ENCODE measurements around the gene IRF8.

Gene IRF8

DNA sequence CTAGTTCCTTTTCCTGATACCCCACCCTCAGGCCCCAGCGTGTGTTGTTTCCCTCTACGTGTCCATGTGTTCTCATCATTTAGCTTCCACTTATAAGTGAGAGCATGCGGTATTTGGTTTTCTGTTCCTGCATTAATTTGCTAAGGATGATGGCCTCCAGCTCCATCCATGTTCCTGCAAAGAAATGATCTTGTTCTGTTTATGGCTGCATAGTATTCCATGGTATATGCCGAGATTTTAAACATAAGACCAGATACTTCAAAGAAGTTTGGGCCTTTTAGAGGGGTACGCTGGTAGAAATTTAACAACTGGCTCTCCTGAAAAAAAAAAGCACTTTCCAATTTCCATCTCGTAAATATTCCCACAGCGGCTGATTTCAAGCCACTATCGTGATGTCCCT is 59.8 kb downstream of the IRF8 start:
- DNase-seq (ENCODE audit: low read depth in 2 of 2), result no peak

DNA sequence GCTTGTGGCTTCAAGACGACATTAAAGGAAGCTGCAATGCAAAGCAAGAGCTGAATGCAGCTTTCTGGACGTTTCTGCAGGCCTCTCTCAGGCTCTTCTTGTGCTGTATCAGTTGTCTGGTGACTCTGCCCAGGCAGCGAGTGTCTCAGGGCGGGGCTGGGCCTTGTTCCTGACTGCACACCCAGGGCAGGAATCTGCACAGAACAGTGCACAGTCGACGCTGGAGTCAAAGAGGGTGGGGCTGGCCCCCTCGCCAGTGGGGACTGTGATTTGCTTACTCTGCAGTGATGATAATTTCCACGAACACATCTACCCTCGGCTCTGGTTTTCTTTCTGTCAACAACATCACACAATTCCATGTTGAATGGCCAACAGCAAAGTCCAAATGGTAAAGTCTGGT is 60.7 kb downstream of the IRF8 start:
- DNase-seq (ENCODE audit: low read depth in 2 of 2), result no peak

DNA sequence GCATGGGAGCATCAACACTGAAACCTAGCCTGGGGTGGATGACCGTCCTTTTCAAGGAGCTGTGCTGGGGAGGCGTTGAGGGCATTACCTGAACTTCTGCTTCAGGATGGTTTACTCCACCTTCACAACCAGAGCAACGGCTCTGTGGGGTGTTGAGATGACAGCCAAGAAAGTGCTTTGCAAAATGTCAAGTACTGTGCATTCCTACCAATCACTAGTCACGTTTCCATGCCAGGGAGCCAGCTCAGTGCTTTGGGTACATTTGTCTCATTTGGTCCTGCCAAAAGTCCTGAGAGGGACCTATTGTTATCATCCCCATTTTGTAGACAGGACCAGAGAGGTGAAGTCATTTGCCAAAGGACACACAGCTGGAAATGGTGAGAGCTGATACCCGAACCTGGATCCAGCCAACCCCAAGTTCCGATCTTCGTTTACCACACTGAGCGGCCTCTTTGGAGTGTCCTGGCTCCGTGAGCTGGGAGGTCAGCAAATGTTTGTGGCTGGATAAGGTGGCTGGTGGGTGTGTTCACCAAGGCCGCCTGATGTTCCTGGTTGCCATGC is 61.6 kb downstream of the IRF8 start:
- no peak for DNase-seq (ENCODE audit: low read depth in 2 of 2)

DNA sequence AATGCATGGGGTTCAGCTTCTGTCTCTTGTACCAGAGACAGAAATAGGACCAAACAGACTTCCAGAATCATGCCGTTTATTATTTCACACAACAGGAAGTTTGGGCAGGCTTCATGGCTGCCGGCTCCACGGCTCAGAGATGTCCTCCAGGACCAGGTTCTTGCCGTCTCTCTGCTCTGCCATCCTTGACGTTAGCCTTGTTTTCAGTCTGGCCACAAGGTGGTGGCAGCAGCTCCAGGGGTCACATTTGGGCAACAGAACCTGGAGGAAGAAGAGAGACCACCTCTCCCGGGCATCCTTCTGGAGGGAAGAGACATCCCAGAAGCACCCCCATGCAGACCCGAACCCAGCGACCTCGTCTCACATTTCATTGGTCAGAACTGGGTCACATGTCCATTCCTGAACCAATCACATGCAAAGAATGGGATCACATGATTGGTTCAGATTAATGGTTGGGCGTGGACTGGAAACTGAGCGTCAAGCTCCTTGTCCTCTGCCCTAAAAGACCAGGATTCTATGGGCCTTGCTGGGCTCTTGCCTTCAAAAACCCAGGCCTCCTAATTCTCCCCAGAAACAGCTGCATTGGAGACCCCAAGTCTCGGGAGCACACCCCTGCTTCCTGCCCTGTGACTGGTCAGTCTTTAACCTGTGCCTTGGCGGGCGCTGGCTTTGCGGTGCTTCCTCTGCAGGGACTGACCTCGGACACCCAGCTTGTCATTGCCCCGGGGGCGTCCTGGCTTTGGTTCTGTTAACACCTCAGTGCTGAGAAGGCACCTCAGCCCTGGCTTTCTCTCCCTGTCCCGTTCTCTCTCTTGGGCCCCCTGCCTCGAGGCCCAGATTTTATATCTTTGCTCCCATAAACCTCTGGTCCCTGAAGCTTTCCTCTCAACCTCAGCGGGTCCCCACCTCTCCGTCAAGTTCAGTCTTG is 63.3 kb downstream of the IRF8 start:
- DNase-seq (ENCODE audit: low read depth in 2 of 2), result no peak

DNA sequence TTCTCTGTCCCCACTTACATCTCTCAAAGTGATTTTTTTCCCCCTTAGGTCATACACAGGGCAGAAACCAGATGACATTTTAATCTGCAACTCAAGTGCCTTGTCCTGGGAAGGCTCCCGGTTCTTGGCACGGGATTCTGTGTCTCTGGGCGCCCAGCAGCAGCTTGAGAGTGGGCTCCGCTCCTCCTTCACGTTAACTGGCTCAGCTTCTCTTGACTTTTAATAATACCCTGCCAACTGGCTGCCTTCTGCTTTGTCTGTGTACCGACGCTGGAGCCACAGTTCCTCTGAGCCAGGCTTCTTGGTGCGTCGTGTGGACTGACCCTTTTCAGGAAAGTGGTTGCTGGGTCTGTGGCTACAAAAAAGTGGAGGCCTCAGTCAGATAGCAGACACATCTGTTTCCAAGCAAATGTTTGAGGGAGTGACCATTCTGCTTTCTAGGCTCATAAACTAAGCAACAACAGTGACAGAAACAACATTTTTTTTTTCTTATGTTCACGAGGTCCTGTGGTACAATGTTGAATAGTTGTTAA is 64.9 kb downstream of the IRF8 start:
- no peak for DNase-seq (ENCODE audit: low read depth in 2 of 2)

DNA sequence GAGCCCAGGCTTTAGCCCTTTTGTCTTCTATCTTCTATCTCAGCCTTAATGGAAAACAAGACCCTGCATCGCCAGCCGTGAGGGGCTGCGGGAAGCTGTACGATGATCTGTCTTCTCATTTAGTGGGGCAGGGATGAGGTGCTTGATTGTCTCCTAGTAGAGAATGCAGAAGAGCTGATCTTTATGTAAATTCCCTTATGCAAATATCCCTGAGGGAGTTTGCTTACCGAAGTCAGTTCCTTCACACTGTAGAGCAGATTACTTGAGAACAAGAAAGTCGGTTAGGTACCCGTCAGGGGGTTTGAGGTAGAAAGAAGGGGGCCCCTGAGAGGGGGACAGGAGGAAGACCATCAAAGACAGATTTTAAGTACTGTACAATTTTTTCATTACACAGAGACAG is 66.2 kb downstream of the IRF8 start:
- no peak for DNase-seq (ENCODE audit: low read depth in 2 of 2)

GRCh38 chr16:85967111-85967510 is 68.1 kb downstream of the IRF8 start:
- DNase-seq (ENCODE audit: low read depth in 2 of 2), result no peak

DNA sequence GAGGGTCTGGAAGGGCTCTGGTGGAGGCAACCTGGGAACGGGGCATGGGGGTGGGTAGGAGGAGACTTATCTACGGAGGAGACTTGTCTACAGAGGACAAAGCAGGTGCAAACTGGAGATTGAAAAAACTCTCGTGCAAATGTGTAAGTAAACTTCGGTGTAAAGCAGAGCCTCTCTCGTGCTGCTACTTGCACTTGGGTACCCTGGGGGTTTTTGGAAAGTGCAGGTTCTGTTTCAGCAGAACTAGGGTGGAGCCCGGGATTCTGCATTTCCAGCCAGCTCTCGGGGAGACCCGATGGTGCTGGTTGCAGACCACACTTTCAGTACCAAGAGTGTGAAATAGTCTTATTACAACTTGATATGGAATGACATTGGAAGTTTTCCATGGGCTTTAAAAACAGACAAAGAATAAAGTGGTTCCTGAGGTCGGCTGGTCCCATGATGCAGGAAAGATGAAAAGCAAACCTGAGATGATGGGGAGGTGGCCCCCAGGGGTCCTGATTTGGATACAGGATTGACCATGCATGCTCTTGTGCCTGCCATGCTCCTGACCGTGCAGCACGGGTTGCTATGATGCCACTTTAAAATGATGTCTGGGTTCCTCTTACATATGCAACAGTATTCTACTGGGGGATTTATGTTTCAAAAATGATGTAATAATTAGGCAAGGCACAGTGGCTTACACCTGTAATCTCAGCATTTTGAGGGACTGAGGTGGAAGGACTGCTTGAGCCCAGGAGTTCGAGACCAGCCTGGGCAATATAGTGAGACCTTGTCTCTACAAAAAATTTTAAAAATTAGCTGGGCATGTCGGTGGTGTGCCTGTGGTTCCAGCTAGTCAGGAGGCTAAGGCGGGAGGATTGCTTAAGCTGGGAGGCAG is 69.3 kb downstream of the IRF8 start:
- DNase-seq (ENCODE audit: low read depth in 2 of 2), result no peak

DNA sequence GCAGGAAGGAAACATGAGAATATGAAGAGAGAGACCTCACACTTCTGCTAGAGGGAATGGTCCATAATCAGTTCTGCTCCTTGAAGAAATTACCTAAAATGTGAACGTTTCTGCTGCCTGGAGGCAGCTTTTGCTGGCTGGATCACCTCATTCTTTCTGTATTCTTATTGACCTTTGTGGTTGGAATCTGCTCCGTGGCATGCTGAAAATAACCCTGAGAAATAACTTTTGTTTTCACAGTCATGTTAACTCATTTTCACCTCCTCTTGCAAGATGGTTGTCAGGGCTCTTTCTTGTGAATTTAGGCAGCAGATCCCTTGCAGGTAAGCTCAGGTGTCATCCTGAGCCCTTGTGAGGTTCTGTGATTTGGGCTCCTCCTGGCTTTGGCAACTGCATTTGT is 70.2 kb downstream of the IRF8 start:
- no peak for DNase-seq (ENCODE audit: low read depth in 2 of 2)

- no peak for DNase-seq (ENCODE audit: low read depth in 2 of 2)
Measured at GRCh38 chr16:85969591-85969990, 70.6 kb downstream of the IRF8 start.

DNA sequence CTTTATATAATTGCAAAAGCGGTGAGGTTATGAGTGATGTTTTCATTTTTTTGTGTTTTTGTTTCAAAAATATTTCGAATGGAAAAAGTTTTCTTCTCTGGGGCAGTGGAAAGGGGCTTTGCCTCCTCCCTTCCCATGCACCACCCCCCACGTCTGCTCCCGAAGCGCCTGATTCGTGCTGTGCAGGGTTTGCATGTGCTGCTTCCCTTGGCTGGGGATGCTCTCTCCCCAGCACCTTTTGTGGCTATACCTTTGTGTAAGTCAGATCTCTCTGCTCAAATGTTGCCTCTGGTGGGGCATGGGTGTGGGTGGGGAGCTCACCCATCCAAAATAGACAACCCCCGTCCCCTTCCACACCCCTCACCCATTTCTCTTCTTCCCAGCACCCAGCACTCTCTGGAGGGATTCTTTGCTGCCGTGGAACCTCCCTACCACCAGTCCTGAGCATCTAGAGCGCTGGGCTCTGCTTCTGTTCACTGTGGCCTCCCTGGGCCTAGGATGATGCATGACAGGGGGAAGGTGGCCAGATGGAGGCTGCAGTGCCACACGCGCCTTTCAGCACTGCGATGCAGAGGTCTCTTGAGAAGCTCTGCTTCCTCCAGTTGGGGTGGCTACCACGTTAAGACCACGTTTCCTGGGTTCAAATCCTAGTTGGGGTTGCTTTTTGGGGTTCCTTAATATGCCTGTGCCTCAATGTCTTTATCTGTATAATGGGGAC is 71.2 kb downstream of the IRF8 start:
- DNase-seq (ENCODE audit: low read depth in 2 of 2), result no peak

DNA sequence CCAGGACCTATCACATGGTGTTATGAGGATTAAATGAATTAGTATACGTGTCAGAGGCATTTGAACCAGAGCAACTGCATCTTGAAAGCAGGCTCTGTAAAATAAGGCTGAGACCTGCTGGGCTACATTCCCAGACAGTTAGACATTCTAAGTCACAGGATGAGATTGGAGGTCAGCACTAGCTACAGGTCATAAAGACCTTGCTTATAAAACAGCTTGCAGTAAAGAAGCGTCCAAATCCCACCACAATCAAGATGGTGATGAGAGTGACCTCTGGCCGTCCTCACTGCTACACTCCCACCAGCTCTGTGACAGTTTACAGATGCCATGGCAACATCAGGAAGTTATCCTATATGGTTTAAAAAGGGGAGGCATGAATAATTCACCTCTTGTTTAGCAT is 71.8 kb downstream of the IRF8 start:
- no peak for DNase-seq (ENCODE audit: low read depth in 2 of 2)
